SH-SY5Y (cell line): ENCODE data around the gene PRKCD.

Source experiments
- GATA2 ChIP-seq: IDR thresholded peaks from 2 replicates; pipeline ENCODE4 v1.6.1; 2011; ENCODE audit warnings: mild to moderate bottlenecking, low read depth, low read length
- GATA3 ChIP-seq: IDR thresholded peaks from 2 replicates; pipeline ENCODE4 v1.6.1; 2011; ENCODE audit warnings: low read depth, mild to moderate bottlenecking, low read length, moderate library complexity

Gene PRKCD

DNA sequence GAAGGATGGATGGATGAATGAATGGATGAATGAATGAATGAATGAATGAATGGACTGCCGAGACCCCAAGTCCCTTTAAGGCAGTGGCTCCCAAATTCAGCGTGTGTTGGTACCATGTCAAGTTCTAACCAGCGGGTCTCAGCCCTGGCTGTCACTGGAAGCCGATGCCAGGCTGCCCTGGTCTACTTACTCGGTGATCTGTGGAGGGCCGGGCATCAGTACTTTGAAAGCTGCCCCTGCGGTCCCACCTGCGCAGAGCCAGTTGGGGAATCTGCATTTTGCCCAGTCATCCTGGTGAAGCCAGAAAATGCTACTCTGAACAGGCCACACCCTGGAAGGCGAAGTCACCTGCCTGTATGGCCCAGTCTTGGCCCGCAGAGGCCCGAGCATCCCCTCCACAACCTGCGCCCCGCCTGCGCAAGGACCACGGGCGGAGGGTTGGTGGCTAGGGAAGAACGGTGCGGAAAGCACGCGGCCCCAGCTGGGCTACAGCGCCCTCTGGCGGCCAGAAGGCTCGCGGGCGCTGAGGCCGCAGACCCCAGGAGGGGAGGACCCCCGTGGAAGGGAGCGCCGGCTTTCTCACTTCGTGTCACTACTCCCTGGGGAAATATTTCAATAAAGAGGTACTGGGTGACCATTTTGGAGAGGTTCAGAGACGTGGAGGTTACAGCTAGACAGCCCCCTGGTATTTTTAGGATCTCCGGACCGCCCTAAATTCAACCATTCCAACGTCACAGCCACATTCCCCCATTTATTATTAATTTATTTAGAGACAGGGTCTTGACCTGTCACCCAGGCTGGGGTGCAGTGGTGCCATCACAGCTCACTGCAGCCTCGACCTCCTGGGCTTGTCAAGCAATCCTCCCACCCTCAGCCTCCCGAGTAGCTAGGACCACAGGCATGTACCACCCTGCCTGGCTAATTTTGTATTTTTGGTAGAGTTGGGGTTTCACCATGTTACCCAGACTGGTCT is 34.9 kb downstream of the PRKCD start:
- TF ChIP-seq GATA3 (no peak), GATA2 (no peak)

- TF ChIP-seq GATA2 = no peak
- TF ChIP-seq GATA3 = no peak
Measured at GRCh38 chr3:53196575-53197407, 35.8 kb downstream of the PRKCD start.

DNA sequence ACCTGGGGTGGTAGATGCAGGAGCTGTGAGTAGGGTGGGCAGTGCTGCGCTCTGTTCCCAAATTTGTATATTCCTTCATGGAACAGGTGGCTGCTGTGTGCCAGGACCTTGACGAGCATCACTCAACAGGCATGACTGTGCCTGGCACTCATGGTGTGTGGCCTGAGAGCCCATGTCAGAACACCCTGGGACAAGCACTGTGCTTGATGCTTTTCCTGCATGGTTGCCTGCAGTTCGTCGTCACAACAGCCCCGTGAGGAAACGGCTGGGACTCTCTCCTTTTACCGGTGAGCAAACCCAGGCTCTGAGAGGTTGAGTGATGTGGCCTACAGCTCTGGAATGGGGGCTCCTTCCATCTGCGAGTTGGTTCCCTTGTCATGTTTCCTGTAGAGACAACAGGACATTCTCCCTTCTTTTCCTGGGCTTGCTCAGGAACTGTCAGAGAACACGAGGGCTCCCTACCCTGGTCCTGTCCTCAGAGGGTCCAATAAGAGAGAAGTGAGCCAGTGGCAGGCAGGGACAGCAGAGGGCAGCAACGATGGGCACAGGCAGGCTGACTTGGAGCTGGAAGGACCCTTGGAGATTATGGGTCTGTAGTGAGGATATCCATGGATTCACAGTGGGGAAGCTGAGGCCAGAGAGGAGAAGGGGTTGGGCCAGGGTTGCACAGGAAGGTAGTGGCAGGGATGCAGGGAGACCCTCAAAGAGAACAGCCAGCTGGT is 37.4 kb downstream of the PRKCD start:
- no peak for TF ChIP-seq GATA2
- TF ChIP-seq GATA3 = no peak

DNA sequence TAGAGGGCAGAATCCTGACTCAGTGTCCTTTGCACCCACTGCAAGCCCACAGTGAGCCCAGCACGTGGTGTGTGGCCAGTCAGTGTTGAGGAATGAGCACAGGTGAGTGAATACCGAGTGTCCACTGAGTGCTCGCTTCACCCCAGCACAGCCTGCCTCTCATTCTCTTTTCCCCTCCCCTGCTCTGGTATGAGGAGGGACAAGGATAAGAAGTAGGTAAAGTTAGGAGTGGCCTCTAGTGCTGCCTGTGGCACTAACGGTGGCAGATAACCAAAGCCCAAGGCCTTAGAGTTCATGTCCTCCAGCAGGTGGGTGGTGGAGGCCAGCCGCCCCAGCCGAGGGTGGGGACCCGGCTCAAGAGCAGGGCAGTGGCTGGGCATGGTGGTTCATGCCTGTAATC is 38.0 kb downstream of the PRKCD start:
- TF ChIP-seq GATA2 = no peak
- TF ChIP-seq GATA3 = no peak

GRCh38 chr3:53199834-53200233 is 38.8 kb downstream of the PRKCD start:
- TF ChIP-seq GATA2 (no peak), GATA3 (no peak)

GRCh38 chr3:53200501-53201498 is 39.8 kb downstream of the PRKCD start:
- TF ChIP-seq GATA3 = no peak
- no peak for TF ChIP-seq GATA2

DNA sequence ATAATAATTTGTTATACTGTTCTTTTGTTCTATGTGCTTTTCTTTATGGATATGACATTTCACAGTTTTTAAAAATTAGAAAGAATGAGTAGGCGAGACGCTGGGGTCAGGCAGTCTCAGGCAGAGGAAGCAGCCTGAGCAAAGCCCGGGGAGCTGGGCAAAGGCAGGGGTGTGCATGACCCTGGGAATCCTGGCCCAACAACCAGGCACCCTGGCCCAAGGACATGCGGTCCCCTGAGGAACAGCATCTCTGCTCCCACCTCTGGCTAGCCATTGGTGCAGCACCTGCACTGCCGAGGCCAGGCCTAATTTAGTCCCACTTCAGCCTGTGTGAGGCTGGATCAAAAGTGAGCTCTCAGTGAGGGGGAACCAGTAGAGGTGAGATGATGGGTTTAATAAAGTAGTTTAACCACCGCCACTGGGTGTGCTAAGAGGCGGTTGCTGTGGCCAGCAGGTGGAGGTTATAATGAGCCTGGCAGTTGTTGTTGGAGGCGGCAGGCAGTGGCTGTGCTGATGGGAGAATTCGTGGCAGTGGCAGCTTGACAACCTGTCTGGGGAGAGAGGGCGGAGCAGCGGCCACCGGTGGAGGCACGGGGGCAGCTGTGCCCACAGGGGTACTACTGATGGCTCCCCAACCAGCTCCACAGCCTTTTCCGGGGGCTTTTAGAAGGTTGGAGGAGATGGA is 41.5 kb downstream of the PRKCD start:
- no peak for TF ChIP-seq GATA3
- TF ChIP-seq GATA2 = no peak

DNA sequence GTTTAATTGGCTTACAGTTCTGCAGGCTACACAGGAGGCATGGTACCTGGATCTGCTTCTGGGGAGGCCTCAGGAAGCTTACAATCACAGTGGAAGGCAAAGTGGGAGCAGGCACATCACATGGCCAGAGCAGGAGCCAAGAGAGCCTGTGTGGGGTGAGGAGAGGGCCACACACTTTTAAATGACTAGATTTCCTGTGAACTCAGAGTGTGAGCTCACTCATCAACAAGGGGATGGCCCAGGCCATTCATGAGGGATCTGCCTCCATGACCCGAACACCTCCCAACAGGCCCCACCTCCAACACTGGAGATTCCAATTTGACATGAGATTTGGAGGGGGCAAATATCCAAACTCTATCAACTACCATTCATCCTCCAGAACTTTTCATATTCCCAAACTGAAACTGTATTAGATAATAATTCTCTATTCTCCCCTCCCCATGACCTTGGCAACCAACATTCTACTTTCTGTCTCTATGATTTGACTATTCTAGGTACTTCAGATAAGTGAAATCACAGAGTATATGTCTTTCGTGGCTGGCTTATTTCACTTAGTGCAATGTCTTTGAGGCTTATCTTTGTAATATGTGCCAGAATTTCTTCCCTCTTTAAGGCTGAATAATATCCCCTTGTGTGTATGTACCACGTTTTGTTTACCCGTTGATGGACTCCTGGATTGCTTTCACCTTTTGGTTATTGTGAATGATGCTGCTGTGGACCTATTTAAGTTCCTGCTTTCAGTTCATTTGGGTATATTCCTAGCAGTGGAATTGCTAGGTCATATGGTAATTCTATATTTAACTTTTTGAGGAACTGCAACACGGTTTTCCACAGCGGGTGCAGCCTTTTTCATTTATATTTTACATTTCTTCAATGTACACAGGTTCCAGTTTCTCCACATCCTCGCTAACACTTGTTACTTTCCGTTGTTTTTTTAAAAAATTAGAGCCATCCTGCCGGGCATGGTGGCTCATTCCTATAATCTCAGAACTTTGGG is 51.0 kb downstream of the PRKCD start:
- TF ChIP-seq GATA3 = no peak
- no peak for TF ChIP-seq GATA2

DNA sequence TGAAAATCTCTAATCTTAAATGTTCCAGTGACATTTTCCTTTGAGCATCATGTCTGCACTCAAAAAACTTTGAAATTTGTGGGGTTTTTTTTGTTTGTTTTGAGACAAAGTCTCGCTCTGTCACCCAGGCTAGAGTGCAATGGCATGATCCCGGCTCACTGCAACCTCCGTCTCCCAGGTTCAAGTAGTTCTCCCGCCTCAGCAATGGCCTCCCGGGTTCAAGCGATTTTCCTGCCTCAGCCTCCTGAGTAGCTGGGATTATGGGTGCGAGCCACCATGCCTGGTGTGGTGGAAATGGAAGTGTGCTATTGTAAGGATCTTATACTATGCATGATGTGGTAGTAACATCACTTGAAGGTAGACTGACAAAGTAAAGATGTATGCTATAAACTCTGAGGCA is 52.3 kb downstream of the PRKCD start:
- TF ChIP-seq GATA3 (no peak), GATA2 (no peak)

DNA sequence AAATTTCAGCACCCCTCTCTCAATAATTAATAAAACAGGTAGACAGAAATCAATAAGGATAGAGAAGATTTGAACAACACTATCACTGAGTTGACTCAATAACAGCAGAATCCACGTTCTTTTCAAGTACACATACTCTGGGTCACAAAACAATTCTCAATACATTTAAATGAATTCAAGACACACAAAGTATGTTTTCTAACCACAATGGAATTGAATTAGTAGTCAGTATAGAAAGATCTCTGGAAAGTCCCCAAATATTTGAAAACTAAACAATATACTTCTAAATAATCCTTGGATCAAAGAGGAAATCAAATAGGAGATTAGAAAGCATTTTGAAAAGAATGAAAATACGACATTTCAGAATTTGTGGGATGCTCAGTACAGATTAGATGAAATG is 54.8 kb downstream of the PRKCD start:
- TF ChIP-seq GATA2 (no peak), GATA3 (no peak)

DNA sequence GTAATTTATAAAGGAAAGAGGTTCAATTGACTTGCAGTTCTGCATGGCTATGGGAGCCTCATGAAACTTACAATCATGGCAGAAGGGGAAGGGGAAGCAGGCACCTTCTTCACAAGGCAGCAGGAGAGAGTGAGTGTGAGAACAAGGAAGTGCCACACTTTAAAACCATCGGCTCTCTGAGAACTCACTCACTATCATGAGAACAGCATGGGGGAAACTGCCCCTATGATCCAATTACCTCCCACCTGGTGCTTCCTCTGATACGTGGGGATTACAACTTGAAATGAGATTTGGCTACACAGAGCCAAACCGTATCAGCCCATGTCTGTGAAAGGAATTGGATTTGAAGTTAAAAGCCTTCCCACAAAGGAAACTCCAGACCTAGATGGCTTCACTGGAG is 55.7 kb downstream of the PRKCD start:
- TF ChIP-seq GATA3 (no peak), GATA2 (no peak)

DNA sequence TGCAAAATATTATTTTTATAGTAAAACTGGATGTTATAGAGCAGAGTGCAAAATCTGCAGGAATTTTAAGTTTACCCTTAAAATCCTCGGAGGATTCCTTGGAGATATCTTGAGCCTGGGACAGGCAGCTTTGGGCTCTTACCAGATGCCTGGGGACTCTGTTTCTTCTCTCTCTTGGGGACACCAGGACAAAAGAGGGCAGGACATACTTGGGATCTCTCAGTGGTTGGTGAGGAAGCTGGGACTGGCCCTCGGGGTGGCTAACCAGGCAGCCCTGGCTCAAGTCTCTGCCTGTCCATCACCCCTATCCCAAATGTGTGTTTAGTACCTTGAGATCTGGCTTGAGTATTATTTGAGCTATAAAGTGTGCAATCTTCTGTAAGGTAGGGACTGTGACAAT is 56.2 kb downstream of the PRKCD start:
- TF ChIP-seq GATA2 (no peak), GATA3 (no peak)
